Measurements from ENCODE around the gene DSN1. TPM values are rescaled to one million over a fixed set of nuclear protein-coding genes. Genes with fewer than 3 reads are reported as not detected.
A peak's percentile ranks its signal among the peaks of the same experiment; 100 is the strongest.

DSN1 gene
- total and polyA plus RNA-seq, 10 of the 15 experiments (the other 5 are each of a cell fraction or from before 2014, with no cell fraction given): 15.3 to 33.1 (median 21.7) TPM

DNA sequence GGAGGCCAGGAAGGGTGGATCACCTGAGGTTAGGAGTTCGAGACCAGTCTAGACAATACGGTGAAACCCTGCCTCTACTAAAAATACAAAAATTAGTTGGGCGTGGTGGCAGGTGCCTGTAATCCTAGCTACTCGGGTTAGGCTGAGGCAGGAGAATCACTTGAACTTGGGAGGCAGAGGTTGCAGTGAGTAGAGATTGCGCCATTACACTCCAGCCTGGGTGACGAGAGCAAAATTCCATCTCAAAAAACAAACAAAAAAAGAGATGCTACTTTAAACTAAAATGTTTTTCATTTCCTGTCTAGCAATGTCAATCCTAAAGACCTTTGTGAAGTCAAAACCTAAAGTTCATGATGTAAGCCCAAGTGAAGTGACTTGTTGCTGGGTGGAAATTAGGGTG, 12.9 kb downstream of the DSN1 start (continued):
- TF ChIP-seq, protein P1, sequence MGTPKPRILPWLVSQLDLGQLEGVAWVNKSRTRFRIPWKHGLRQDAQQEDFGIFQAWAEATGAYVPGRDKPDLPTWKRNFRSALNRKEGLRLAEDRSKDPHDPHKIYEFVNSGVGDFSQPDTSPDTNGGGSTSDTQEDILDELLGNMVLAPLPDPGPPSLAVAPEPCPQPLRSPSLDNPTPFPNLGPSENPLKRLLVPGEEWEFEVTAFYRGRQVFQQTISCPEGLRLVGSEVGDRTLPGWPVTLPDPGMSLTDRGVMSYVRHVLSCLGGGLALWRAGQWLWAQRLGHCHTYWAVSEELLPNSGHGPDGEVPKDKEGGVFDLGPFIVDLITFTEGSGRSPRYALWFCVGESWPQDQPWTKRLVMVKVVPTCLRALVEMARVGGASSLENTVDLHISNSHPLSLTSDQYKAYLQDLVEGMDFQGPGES (IDR thresholded peaks at IDR 0.05): no peak
- TF ChIP-seq, protein P2, sequence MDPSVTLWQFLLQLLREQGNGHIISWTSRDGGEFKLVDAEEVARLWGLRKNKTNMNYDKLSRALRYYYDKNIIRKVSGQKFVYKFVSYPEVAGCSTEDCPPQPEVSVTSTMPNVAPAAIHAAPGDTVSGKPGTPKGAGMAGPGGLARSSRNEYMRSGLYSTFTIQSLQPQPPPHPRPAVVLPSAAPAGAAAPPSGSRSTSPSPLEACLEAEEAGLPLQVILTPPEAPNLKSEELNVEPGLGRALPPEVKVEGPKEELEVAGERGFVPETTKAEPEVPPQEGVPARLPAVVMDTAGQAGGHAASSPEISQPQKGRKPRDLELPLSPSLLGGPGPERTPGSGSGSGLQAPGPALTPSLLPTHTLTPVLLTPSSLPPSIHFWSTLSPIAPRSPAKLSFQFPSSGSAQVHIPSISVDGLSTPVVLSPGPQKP (IDR thresholded peaks at IDR 0.05; ENCODE audit: low read depth, low read length): no peak
- TF ChIP-seq ZBED1 (IDR thresholded peaks at IDR 0.05; ENCODE audit: borderline replicate concordance) (no peak), FOXM1 (IDR thresholded peaks at IDR 0.05; ENCODE audit: low read depth, low read length) (no peak), MEF2B (IDR thresholded peaks at IDR 0.05; ENCODE audit: partially characterized antibody, poor library complexity, severe bottlenecking) (no peak), NRF1 (conservative IDR thresholded peaks at IDR 0.05; ENCODE audit: low read depth, low read length) (no peak), FOXK2 (IDR thresholded peaks at IDR 0.05) (no peak)
- TF ChIP-seq, protein P3, sequence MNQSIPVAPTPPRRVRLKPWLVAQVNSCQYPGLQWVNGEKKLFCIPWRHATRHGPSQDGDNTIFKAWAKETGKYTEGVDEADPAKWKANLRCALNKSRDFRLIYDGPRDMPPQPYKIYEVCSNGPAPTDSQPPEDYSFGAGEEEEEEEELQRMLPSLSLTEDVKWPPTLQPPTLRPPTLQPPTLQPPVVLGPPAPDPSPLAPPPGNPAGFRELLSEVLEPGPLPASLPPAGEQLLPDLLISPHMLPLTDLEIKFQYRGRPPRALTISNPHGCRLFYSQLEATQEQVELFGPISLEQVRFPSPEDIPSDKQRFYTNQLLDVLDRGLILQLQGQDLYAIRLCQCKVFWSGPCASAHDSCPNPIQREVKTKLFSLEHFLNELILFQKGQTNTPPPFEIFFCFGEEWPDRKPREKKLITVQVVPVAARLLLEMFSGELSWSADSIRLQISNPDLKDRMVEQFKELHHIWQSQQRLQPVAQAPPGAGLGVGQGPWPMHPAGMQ (IDR thresholded peaks at IDR 0.05; ENCODE audit: borderline replicate concordance): no peak

DNA sequence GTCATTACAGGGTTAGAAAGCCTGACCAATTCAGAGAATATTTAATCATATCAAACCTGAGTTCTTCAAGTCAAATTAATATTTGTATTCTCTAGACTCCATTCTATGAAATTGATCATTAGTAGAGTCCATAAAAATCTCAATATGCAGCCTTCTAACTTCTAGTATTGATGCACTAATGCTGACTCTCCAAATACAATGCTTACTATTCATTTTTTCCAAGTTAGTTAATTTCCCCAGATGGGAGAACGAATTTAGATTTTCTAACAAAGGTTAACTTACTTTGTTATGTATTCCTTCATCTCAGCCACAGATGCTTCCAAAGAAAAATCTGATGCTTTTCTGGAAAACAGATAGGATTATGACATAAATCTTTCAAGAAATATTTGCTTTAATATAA, 15.3 kb downstream of the DSN1 start:
- Histone ChIP-seq H3K27ac (ENCODE audit: control insufficient read depth, insufficient read depth) (peak overlapping the region; percentile 75), H3K4me3 (no peak overlapping the region), H3K9ac (ENCODE audit: control insufficient read depth, insufficient read depth, low read length) (no peak overlapping the region), H3K4me1 (ENCODE audit: control insufficient read depth, insufficient read depth, low read length) (peaks cover 13% of the 10 kb centered on the region), H2AFZ (ENCODE audit: control insufficient read depth, low read depth, low read length) (no peak overlapping the region), H3K27me3 (replicated peaks in 1 of 2; ENCODE audit: control insufficient read depth in 2 of 2, insufficient read depth in 2 of 2, low read length in 1 of 2) (no peaks in the 10 kb centered on the region), H3K9me3 (replicated peaks; ENCODE audit: control insufficient read depth, insufficient read depth, low read length) (no peaks in the 10 kb centered on the region), H3K36me3 (ENCODE audit: control insufficient read depth in 2 of 2, insufficient read depth in 2 of 2, low read length in 1 of 2) (peaks cover 2 to 4% of the 10 kb centered on the region in 2 experiments; a peak in 2 of 4 replicates), H3K4me2 (ENCODE audit: control insufficient read depth, insufficient read depth) (no peak overlapping the region), H4K20me1 (ENCODE audit: control insufficient read depth, insufficient read depth) (no peaks in the 10 kb centered on the region), H3K79me2 (ENCODE audit: control insufficient read depth, insufficient read depth, low read length) (no peaks in the 10 kb centered on the region)
- in situ Hi-C loops (cut with MboI): no loop called here
- ChIA-PET POLR2A (interaction anchor here (0.9 to 1.4 kb wide), 3 partner anchors 8 to 16 kb away, joined by 4 to 5 read pairs (median 4); partner anchors contain the start of gene DSN1), CTCF (interaction anchor here (0.8 to 6.0 kb wide), 16 partner anchors 8 to 153 kb away, joined by 3 to 67 read pairs (median 6); partner anchors contain the start of genes DSN1, NDRG3 and RAB5IF), SMC1A (ENCODE audit: uncharacterized antibody, unreplicated experiment) (interaction anchor here (0.8 to 5.0 kb wide), 6 partner anchors 12 to 128 kb away, joined by 3 to 26 read pairs (median 4); no protein-coding TSS in a partner anchor), RAD21 (ENCODE audit: unreplicated experiment) (interaction anchor here (1.2 to 2.2 kb wide), 4 partner anchors 12 to 128 kb away, joined by 3 to 9 read pairs (median 6); partner anchors contain the start of gene NDRG3)
- DNase-seq (ENCODE audit: low read depth, low spot score) (no peak), FAIRE-seq (no peak), ATAC-seq (no peak)
- no TSS peak for BruUV-seq (replicated peaks)
- intact Hi-C loops (cut with micrococcal nuclease; ENCODE audit: unreplicated experiment): loop anchor here (10.0 kb wide), 1 partner anchor 293 kb away; no protein-coding TSS in a partner anchor
- 95% methylated on average over 1 of the region's 1 CpG for WGBS (ENCODE audit: insufficient coverage, insufficient replicate concordance, low lambda C conversion rate, missing lambda C conversion rate)
- TF ChIP-seq ZBED1 (IDR thresholded peaks at IDR 0.05; ENCODE audit: borderline replicate concordance): no peak
- TF ChIP-seq, protein P4, sequence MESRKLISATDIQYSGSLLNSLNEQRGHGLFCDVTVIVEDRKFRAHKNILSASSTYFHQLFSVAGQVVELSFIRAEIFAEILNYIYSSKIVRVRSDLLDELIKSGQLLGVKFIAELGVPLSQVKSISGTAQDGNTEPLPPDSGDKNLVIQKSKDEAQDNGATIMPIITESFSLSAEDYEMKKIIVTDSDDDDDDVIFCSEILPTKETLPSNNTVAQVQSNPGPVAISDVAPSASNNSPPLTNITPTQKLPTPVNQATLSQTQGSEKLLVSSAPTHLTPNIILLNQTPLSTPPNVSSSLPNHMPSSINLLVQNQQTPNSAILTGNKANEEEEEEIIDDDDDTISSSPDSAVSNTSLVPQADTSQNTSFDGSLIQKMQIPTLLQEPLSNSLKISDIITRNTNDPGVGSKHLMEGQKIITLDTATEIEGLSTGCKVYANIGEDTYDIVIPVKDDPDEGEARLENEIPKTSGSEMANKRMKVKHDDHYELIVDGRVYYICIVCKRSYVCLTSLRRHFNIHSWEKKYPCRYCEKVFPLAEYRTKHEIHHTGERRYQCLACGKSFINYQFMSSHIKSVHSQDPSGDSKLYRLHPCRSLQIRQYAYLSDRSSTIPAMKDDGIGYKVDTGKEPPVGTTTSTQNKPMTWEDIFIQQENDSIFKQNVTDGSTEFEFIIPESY (IDR thresholded peaks at IDR 0.05): no peak
- TF ChIP-seq FOXM1 (IDR thresholded peaks at IDR 0.05; ENCODE audit: low read depth, low read length): no peak
- TF ChIP-seq, protein P5, sequence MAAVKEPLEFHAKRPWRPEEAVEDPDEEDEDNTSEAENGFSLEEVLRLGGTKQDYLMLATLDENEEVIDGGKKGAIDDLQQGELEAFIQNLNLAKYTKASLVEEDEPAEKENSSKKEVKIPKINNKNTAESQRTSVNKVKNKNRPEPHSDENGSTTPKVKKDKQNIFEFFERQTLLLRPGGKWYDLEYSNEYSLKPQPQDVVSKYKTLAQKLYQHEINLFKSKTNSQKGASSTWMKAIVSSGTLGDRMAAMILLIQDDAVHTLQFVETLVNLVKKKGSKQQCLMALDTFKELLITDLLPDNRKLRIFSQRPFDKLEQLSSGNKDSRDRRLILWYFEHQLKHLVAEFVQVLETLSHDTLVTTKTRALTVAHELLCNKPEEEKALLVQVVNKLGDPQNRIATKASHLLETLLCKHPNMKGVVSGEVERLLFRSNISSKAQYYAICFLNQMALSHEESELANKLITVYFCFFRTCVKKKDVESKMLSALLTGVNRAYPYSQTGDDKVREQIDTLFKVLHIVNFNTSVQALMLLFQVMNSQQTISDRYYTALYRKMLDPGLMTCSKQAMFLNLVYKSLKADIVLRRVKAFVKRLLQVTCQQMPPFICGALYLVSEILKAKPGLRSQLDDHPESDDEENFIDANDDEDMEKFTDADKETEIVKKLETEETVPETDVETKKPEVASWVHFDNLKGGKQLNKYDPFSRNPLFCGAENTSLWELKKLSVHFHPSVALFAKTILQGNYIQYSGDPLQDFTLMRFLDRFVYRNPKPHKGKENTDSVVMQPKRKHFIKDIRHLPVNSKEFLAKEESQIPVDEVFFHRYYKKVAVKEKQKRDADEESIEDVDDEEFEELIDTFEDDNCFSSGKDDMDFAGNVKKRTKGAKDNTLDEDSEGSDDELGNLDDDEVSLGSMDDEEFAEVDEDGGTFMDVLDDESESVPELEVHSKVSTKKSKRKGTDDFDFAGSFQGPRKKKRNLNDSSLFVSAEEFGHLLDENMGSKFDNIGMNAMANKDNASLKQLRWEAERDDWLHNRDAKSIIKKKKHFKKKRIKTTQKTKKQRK (IDR thresholded peaks at IDR 0.05; ENCODE audit: low read depth, low read length): no peak
- no peak for TF ChIP-seq TBL1XR1 (IDR thresholded peaks at IDR 0.05; ENCODE audit: low read depth, low read length)
- no peak for TF ChIP-seq ZSCAN29 (IDR thresholded peaks at IDR 0.05)
- no peak for TF ChIP-seq STAT3 (IDR thresholded peaks at IDR 0.05; ENCODE audit: low read depth, low read length)
